Activated CD4-positive, alpha-beta T cell treated with anti-CD3 and anti-CD28 coated beads, Interleukin-2, amount 50 U/mL, for 4 hours (primary cell): ENCODE results near the gene CCDC69.
"Not testable (repeated sequence)": the region's sequence is repeated elsewhere in the genome, so short reads cannot be mapped to it uniquely, and the experiment has no call there.

ENCODE experiments used
- DNase-seq, 2 experiments: peaks; one replicate each; pipeline ENCODE4 v3.0.0-alpha.2; 2020

CCDC69 gene, protein sequence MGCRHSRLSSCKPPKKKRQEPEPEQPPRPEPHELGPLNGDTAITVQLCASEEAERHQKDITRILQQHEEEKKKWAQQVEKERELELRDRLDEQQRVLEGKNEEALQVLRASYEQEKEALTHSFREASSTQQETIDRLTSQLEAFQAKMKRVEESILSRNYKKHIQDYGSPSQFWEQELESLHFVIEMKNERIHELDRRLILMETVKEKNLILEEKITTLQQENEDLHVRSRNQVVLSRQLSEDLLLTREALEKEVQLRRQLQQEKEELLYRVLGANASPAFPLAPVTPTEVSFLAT

DNA sequence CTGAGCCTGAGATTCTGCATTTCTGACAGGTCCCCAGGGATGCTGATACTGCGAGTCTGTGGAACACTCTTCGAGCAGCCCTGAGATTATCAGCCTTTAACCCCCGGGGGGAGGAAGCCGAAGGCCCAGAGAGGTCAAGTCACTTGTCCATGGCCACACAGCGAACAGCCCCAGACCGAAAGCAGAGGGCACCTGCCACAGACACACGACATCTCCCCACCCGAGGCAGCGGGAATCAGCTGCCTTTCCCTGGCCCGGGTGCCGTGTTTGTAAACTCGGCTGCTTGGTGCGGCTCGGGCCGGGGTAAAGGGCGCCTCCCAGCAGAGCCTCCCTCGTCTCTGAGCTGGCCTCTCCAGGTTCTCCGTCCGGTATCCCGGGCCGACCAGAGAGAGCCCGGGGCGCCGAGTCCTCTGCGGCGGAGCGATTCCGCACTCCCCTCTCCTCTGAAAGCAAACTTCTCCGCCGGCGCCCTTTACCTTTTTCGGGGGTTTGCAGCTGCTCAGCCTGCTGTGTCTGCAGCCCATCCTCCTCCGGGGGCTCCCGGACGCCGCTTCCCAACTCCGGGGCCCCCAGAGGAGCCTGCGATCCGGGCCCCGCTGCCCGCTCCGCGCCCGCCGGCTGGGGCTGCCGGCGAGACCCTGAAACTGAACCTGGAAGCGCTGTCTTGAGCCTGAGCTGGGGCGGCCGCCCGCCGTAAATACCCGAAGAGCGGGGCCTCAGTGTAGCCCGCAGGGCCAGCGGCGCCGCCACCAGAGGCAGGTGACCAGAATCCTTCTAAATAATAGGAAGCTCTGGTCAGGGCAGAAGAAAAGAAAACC is at the start of gene CCDC69:
Gene CCDC69 (minus strand): TSS at position 646 of the 818 bp plus-strand sequence. CDS start 122 bp downstream, at position 524.
- peak; percentile 28 to 35 for DNase-seq

DNA sequence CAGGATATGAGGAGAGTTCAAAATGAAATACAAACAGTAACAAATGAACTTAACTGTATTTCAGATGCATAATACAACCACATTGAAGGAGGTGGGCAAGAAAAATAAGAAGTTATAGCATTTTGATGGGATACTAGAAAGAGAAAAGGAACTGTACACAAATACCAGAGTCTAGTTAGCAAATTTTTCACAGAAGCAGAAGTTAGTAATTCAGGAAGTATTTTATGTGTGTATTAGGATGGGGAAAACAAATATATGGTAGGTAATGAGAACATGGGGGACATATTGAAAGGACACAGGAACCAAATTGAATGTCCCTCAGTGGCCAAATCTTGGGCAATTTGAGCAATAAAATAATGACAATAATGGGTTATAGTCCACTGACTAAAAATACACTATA is 47.4 kb upstream of the CCDC69 start:
- DNase-seq: no peak

DNA sequence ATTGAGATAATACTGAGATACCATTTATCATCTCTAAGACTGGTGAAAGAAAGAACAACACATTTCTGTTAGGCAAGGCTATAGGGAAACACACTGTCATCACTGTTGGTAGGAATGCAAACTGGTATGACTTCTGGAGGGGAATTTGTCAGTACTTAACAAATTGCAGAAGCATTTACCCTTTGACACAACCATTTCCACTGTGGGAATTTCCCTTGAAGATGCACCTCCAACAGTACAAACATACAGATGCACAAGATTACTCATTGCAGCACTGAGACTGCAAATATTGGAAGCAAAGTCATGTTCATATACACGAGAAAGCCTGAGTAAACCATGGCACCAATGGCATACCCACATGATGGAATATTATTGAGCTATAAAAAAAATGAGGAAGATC is 46.7 kb upstream of the CCDC69 start:
- DNase-seq: no peak

DNA sequence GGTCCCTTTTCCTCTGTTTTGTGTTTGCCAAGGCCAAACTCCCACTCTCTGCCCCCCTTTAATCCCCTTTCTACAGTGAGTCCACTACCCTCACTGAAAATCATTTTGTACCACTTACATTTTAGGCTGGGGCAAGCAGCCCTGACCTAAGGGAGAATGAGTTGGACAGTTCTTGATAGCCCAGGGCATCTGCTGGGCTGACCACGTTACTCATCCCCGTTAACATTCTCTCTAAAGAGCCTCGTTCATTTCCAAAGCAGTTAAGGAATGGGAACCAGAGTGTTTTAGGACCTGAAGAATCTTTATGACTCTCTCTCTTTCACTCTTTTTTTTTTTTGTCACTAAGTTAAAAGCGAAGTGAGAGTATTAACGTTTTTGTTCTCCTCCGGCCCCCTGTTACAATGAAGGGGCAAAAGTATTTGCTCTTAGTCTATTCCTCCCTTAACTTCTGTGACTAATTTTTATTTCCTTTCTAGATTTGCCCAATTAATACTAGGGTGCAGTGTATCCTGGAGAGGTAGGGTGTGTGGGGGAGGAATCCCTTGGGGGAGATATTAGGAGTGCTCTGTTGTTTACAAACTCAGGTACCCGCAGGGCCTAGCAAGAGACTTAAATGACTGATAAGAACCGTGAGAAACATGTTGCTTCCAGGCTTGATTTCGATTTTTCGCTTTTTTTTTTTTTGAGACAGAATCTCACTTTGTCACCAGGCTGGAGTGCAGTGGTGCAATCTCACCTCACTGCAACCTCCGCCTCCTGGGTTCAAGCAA is 43.8 kb upstream of the CCDC69 start:
- DNase-seq: no peak

DNA sequence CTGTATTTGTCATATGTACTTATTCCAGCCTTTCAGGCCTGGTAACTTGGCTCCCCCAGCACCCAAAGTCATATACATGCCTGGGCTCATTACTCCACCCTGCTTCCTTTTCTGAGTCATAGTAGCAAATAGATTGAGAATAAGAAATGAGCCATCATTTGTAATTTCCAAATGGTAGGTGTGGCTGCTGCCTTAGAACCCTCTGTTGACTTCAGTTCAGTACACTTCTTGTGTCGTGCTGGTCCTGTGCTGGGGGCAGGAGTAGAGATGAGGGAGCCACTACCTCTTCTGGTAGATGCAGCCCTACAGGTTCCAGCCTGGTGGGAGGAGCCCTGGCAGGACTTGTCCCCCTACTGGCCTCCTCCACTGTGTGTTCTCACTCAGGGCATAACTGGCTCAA is 40.2 kb upstream of the CCDC69 start:
- no peak for DNase-seq

DNA sequence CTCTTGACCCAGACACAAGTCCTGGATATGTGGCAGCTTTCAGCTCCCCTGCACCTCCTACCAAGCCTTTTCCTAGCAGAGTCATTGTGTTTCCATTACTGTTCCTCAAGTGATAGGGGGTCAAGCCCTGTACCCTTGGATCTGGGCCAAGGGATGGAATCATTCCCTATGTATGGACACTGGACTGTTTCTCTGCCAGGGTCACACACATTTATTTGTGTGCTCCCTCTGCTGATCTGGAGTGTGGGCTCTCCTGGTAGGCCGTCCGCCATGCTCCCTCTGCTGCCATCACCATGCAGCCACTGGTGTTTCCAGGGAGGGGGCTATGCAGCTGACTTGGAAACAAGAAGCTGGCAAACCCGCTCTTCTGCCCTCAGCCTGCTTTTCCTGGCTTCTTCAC is 38.6 kb upstream of the CCDC69 start:
- DNase-seq: no peak

DNA sequence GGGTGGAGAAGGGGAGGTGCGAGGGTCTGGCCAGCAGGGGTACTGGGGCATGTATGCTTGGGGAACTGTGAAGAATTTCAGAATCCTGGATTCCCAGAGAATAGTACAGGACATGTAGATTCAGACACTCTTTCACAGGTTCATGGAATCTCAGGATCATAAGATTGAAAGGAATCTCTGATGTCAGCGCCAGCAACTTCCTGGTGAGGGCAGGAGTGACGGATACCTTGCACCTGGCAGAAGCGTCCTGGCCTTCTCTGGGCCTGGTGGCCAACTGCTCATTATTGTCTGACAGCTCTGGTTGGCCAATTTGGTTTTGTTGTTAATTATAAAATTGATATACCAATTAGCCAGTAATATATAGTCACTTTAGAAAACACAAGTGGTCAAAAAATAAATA is 36.0 kb upstream of the CCDC69 start:
- DNase-seq: no peak

DNA sequence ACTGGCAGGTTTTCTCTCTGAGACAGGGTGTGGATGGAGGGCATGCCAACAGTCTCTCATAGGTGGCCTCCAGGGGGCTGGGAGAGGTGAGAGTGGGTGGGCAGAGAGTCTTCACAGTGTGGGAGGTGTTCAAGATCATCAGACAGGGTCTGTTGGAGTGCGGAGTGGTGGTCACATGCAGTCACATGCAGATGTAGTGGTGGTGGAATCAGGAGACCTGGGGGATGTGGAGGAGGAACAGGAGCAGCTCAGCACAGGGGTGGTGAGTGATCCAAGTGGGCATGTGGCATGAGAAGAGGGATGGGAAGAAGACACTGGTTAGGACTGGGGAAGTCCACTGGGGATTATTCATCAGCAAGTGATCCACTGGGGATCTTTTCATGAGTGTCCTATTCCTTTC is 34.9 kb upstream of the CCDC69 start:
- DNase-seq: no peak

DNA sequence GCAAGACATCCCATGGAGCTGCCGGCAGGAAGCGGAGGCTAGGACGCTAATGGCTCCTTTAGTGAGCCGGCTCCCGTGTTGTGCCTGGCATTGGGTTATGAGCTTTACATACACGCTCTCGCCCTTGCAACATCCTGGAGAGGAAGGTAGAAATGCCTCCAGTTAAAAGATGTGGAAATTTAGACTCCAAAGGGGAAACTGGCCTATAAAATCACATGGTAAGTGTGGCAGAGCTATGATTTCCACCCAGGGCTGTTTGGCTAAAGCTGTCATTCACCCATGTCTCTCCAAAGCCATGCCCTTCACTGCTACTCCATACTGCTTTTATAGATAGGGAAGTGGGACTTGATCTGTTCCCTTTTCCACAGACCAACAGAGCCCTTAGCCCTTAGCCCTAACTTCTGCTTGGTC is 34.3 kb upstream of the CCDC69 start:
- DNase-seq: no peak

DNA sequence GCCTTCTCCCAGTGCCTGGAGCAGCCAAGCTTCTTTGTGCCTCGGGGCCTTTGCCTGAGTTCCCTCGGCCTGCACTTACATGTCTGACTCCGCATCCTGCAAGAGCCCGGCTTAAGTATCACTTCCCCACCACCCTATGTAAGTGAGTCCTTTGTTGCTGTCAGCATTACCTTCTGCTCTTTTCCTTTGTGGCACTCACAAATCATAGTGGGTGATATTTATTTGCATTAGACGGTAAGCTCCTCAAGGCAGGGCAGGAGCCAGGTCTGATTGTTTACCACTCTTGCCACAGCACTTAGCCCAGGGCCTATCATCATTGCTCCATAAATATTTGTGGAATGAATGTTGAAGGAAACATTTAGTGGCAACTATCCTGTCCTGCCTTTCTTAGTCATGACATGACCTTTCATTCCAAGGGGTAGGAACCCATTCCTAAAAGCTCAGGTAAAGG is 33.9 kb upstream of the CCDC69 start:
- no peak for DNase-seq

DNA sequence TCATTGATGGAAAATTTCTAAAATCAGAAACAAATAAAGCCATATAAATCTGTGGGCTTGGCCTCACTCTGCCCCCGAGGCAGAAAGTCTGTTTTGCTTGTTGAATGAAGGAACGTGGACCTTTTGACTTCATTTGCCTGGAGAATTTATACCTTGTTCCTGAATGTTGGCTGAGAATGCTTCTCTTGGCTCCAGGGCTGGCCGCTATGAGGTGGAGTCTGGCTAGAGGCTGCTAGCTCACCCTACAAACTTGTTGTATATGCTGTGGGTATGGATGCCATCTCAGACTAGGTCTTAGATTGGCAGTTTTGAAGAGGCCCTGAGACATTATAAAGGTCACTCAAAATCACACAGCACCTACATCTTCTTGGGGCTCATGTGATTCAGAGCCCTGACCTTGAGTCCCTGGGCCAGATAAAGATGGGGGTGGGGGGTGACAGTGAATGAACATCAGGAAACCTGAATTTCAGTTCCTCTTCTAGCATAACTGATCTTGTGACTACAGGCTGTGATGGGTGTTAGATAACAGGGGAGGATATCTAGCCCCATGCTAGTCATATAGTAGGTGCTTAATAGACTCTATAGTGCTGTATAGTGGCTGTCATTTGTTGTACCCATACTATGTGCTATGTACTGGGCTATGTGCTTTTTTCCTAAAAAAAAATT is 31.9 kb upstream of the CCDC69 start:
- DNase-seq: no peak

DNA sequence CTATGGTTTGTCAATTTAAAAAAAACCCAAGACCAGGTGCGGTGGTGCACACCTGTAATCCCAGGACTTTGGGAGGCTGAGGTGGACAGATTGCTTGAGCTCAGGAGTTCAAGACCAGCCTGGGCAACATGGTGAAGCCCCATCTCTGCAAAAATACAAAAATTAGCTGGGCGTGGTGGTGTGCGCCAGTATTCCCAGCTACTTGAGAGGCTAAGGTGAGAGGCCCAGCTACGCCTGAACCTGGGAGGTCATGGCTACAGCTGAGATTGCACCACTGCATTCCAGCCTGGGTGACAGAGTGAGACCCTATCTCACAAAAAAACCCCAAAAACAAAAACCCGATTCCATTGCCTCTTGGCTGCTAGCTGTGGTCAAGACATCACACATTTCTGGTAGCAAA is 31.1 kb upstream of the CCDC69 start:
- DNase-seq: not testable (repeated sequence)

DNA sequence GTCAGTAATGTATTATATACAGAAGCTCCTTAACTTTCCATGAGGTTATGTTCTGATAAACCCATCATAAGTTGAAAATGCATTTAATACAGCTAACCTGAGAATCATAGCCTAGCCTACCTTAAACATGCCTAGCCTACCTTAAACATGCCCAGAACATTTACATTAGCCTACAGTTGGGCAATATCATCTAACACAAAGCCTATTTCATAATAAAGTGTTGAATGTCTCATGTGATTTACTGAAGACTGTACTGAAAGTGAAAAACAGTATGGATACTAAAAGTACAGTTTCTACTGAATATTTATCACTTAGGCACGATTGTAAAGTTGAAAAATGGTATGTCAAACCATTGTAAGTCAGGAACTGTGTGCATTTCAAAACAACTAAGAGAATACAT is 30.7 kb upstream of the CCDC69 start:
- no peak for DNase-seq

DNA sequence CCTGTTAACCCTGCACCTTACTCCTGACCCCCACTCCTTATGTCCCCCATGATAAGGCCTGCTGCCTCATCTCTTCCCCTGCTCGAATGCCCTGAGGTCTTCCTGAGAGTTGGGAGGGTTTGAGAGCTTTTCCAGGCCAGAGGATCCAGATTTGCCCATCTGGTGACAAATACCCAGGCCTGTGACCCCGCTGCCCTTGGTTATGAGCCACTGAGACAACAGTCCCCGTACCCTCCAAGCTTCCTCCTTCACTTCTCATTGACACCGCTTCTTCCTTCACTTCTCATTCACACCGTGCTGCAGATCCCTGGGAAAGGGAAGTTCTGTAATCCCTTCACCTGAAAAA is 29.7 kb upstream of the CCDC69 start:
- DNase-seq: no peak

DNA sequence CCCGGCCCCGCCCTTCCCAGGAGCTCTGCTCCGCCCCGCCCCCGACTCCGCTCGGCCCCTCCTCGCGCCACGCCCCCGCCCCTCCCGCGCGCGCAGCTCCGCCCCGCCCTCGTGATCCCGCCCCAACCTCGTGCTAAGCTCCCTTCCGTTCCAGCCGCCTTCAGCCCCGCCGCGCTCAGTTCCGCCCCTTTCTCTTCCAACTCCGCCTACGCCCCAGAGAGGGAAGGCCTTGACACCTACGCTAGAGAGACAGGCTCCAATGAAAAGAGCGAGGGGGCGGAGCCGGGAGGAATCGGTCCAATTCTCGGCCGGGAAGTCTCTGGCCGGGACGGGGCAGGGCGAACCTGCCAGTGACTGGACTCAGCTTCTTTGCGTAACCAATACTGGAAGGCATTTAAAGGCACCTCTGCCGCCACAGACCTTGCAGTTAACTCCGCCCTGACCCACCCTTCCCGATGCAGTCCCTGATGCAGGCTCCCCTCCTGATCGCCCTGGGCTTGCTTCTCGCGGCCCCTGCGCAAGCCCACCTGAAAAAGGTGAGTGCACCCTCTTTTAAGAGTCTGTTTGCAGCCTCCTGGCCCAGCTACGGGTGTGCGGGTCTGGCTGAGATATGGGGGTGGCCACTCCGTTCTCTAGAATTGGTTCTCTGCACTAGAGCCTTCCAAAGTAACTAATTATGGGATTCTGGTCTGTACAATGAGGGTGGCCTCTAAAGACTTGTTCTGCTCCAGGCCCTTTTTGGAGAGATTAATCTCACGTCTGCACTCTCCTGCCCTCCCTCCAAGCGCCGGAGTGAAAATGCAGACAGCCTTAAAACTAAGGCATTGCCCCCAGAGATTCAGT is 29.1 kb upstream of the CCDC69 start, which contains the start of gene GM2A:
Gene GM2A (plus strand): TSS at position 424 of the 843 bp plus-strand sequence. CDS start 32 bp downstream, at position 456.
- peak; percentile 96 to 97 for DNase-seq

DNA sequence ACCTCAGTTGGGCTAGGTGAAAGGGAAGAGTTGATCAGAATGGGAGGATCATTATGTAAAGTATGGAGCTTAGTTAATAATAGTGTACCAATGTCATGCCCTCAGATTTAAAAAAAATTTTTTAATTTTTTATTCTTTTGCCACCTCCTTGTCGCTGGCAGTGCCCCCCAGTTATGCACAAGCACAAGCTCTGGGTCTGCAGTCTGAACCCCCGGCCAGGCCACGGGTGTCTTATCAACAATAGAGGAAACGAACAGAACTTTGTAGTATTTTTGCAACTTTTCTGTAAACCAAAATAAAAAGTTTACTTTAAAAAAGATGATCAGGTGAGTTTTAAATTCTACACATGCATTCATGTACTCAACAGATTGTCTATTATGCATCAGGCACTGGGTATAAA is 27.7 kb upstream of the CCDC69 start:
- DNase-seq: no peak

DNA sequence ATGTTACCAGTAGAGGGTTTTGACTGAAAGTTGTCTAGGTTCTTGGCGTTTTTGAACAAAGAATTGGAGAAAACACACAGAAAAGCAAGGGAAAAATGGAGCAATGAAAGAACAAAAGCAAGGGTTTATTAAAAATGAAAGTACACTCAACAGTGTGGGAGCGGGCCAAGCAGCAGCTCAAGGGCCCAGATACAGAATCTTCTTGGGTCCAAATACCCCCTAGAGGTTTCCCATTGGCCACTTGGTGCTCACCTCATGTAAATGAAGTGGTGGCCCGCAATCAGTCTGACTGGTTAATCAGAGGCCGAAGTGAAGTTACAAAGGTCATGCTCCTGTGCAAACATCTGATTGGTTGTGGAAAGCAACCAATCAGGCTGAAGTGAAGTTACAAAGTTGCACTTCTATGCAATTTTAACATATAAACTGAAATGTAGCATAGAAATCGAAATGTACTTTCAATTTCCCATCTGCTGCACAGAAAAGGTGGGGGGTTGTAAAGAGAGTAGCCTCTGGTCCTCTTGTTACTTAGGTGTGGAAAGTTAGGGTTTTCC is 27.2 kb upstream of the CCDC69 start:
- DNase-seq: peak in 1 of 2 experiments; percentile 14

DNA sequence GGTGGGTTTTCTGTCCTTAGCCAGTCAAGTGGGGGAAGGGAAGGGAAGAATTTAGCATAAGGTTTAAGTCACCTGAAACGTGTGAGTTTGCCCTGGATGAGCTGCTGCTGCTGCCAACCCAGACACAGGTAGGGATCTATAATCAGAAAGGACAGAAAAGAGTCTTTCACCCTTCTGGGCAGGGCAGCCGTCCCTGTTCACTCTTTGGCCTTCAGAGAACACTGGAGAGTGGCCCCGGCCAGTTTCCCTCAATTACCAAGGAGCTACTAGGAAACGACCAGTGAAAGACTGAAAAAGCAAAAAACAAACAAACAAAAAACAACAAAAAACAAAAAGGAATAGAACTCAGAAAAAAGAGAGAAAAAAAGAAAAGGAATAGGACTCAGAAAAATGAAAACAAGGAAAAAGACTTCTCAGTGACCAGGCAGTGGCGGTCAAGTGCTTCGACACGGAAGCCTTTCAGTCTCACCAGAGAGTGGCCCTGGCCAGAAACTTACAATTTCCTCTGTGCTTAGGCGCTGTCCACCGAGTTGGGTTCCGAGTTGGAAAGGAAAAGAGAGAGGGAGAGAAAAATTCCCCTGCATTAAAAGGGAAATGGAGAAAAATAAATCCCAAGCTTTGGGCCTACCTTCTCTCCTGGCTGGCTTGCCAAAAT is 26.6 kb upstream of the CCDC69 start:
- no peak for DNase-seq

DNA sequence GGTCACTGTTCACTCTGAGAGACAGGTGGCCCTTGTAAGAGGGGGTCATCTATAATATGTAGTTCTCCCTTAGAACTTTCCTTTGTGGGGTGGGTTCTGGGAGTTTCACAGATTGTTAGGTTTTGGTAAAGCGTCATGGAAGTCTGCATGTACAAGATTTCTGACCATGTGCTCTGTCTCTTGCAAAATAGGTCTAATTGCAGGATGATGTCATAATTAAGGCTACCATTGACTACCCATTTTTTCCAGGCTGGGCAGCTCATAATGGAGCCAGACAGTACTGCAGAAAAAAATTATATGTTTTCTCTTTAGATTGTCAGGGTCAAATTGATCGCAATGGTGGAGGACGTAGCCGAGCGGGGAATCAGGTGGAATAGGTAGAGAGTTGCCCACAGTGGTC is 25.4 kb upstream of the CCDC69 start:
- DNase-seq: no peak

DNA sequence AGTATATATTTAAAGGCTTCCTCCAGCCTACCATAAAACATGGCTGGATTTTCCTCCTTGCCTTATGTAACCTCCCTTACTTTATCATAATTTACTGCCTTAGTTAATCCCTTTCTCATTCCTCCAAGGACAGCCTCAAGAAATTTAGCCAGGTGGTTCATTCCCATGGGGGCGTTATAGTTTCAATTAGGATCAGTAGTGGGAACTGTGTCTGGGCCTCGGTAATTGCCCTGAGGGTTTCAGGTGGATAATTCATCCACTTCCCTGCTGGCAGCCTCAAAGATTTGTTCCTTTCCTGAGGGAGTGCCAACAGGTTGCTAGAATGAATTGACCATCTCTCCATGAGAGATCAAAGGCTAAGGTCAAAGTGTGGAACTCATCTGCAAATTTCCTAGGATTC is 24.8 kb upstream of the CCDC69 start:
- no peak for DNase-seq

DNA sequence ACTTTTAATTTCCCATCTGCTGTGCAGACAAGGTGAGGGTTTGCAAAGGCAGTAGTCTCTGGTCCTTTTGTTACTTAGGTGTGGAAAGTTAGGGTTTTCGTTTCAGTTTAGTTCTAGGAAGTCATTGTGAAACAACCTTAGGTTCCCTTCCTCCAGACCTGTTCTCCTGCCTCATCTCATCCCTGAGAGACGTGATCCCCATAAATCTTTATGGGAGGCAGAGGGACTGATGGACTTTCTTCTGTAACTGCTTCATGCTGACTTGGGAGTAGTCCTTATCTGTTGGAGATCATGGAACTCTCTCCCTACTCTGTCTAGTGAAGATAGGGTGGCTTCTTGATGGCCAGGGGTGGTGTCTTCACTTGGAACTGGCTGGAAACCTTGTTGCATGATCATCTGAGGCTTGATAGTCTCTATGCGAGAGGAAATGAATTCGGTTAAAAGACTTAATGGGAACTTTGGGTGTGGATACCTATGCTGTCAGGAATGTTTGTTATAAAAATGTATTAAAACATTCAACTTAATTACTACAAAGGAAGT is 21.9 kb upstream of the CCDC69 start:
- no peak for DNase-seq
